ENCODE measurements around the gene ENTPD6. TPM values are rescaled to one million over a fixed set of nuclear protein-coding genes. Genes with fewer than 3 reads are reported as not detected.

The ENTPD6 gene
- total and polyA plus RNA-seq, 2 of the 4 experiments (the other 2 are of a cell fraction): 61.1 to 98.6 TPM

DNA sequence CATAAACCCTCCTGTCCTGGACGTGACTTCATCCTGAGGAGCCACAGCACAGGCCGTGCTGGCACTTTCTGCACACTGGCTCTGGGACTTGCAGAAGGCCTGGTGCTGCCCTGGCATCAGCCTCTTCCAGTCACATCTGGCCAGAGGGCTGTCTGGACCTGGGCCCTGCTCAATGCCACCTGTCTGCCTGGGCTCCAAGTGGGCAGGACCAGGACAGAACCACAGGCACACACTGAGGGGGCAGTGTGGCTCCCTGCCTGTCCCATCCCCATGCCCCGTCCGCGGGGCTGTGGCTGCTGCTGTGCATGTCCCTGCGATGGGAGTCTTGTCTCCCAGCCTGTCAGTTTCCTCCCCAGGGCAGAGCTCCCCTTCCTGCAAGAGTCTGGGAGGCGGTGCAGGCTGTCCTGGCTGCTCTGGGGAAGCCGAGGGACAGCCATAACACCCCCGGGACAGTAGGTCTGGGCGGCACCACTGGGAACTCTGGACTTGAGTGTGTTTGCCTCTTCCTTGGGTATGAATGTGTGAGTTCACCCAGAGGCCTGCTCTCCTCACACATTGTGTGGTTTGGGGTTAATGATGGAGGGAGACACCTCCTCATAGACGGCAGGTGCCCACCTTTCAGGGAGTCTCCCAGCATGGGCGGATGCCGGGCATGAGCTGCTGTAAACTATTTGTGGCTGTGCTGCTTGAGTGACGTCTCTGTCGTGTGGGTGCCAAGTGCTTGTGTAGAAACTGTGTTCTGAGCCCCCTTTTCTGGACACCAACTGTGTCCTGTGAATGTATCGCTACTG is 30.3 kb downstream of the ENTPD6 start:
- Histone ChIP-seq H3K4ac (ENCODE audit: low read depth, low read length) (peak overlapping the region; percentile 16; the same call in 1 of the 2 replicates), H2BK15ac (ENCODE audit: low read depth, low read length) (no peak overlapping the region), H2BK5ac (ENCODE audit: low read depth, low read length, poor library complexity, severe bottlenecking) (no peak overlapping the region), H3K9me3 (ENCODE audit: control insufficient read depth, insufficient read depth, low read length) (no peaks in the 10 kb centered on the region), H3K27ac (ENCODE audit: insufficient read depth, low read length) (no peak overlapping the region), H3K36me3 (ENCODE audit: control insufficient read depth, insufficient read depth, low read length) (peaks cover 10% of the 10 kb centered on the region; the same call in 1 of the 2 replicates), H3K18ac (ENCODE audit: low read depth, low read length) (no peak overlapping the region), H2BK20ac (ENCODE audit: low read depth, low read length) (peak overlapping the region; percentile 34; the same call in 1 of the 2 replicates), H3K23ac (ENCODE audit: low read depth, low read length) (no peak overlapping the region), H2AFZ (replicated peaks; ENCODE audit: low read length, poor library complexity) (no peak overlapping the region), H2AK9ac (replicated peaks; ENCODE audit: low read depth, low read length, poor library complexity) (peak overlapping the region; percentile 65), H3K4me1 (ENCODE audit: control insufficient read depth, insufficient read depth, low read length) (peaks cover 11% of the 10 kb centered on the region), H3K4me3 (ENCODE audit: insufficient read depth, low read depth, low read length) (no peak overlapping the region), H3K27me3 (ENCODE audit: control insufficient read depth, insufficient read depth, low read length) (no peaks in the 10 kb centered on the region), H4K5ac (ENCODE audit: low read depth, low read length) (no peak overlapping the region), H4K20me1 (ENCODE audit: insufficient read depth, low read length) (no peaks in the 10 kb centered on the region), H3K4me2 (ENCODE audit: low read depth, low read length) (no peak overlapping the region), H4K8ac (ENCODE audit: low read depth in 2 of 2, low read length in 2 of 2) (no peak overlapping the region), H4K91ac (ENCODE audit: insufficient read depth, low read depth, low read length) (no peak overlapping the region), H3K56ac (ENCODE audit: extremely low read depth, insufficient read depth, low read length) (no peak overlapping the region), H3K9me1 (ENCODE audit: insufficient read depth, low read length) (peaks cover 13% of the 10 kb centered on the region), H3K79me1 (ENCODE audit: low read depth in 1 of 2, low read length in 2 of 2) (peaks cover 0 to 12% of the 10 kb centered on the region in 2 experiments; a peak in 2 of 4 replicates), H3K9ac (ENCODE audit: low read depth, low read length) (no peak overlapping the region), H2BK120ac (ENCODE audit: low read depth, low read length) (no peak overlapping the region; the same call in 1 of the 2 replicates), H3K14ac (replicated peaks; ENCODE audit: low read depth, low read length) (no peak overlapping the region), H2AK5ac (ENCODE audit: low read depth, low read length) (peak overlapping the region; percentile 24; the same call in 1 of the 2 replicates)
- dilution Hi-C loops (cut with HindIII; ENCODE audit: low sequenced_read_pairs, unreplicated experiment) (no loop called here), intact Hi-C loops (cut with micrococcal nuclease) (no loop called here), in situ Hi-C loops (cut with MboI; ENCODE audit: low sequenced_read_pairs) (no loop called here)
- TF ChIP-seq, protein P1, sequence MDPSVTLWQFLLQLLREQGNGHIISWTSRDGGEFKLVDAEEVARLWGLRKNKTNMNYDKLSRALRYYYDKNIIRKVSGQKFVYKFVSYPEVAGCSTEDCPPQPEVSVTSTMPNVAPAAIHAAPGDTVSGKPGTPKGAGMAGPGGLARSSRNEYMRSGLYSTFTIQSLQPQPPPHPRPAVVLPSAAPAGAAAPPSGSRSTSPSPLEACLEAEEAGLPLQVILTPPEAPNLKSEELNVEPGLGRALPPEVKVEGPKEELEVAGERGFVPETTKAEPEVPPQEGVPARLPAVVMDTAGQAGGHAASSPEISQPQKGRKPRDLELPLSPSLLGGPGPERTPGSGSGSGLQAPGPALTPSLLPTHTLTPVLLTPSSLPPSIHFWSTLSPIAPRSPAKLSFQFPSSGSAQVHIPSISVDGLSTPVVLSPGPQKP (IDR thresholded peaks at IDR 0.05; ENCODE audit: borderline replicate concordance, low read depth, low read length): no peak
- TF ChIP-seq FOS (IDR thresholded peaks at IDR 0.05; ENCODE audit: low read depth, low read length) (no peak), MAZ (IDR thresholded peaks at IDR 0.05; ENCODE audit: borderline replicate concordance, low read depth, low read length) (no peak), RAD21 (IDR thresholded peaks at IDR 0.05; ENCODE audit: low read length) (no peak), CEBPB (IDR thresholded peaks at IDR 0.05; ENCODE audit: low read depth, low read length) (no peak), CHD1 (IDR thresholded peaks at IDR 0.05; ENCODE audit: low read depth, low read length) (no peak), RFX5 (IDR thresholded peaks at IDR 0.05; ENCODE audit: low read depth, low read length) (no peak), POLR2A (IDR thresholded peaks at IDR 0.05; ENCODE audit: low read depth, low read length) (no peak), MXI1 (IDR thresholded peaks at IDR 0.05; ENCODE audit: borderline replicate concordance, low read depth, low read length) (no peak), RCOR1 (IDR thresholded peaks at IDR 0.05; ENCODE audit: insufficient replicate concordance, low read length) (no peak)
- TF ChIP-seq, protein P2, sequence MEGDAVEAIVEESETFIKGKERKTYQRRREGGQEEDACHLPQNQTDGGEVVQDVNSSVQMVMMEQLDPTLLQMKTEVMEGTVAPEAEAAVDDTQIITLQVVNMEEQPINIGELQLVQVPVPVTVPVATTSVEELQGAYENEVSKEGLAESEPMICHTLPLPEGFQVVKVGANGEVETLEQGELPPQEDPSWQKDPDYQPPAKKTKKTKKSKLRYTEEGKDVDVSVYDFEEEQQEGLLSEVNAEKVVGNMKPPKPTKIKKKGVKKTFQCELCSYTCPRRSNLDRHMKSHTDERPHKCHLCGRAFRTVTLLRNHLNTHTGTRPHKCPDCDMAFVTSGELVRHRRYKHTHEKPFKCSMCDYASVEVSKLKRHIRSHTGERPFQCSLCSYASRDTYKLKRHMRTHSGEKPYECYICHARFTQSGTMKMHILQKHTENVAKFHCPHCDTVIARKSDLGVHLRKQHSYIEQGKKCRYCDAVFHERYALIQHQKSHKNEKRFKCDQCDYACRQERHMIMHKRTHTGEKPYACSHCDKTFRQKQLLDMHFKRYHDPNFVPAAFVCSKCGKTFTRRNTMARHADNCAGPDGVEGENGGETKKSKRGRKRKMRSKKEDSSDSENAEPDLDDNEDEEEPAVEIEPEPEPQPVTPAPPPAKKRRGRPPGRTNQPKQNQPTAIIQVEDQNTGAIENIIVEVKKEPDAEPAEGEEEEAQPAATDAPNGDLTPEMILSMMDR (conservative IDR thresholded peaks at IDR 0.05; ENCODE audit: low read depth, low read length): no peak
- WGBS, 2 experiments (ENCODE audit: extremely low coverage in 2 of 2, insufficient read length in 1 of 2): 98% methylated on average over 8 of the region's 16 CpGs; no CpG with 5 or more reads in 1 of the 2 experiments
- ChIA-PET POLR2A (ENCODE audit: unreplicated experiment) (no interaction called here), CTCF (no interaction called here)
- ATAC-seq (ENCODE audit: low read depth): no peak
- BruUV-seq (replicated peaks): TSS peak; percentile 63
- DNase-seq: no peak

Measured in IMR-90 (cell line).